ENCODE data around the gene PRSS36.

GRCh38 chr16:31190818-31191444 is 41.1 kb upstream of the PRSS36 start:
- TF ChIP-seq EZH2 (IDR thresholded peaks at IDR 0.05) (no peak), POLR2AphosphoS5 (IDR thresholded peaks at IDR 0.05; ENCODE audit: borderline replicate concordance, low read depth, low read length) (no peak)
